A549 (cell line): Measurements from ENCODE around the gene KIF4A.

Experiments used
- CTCF ChIP-seq: fragments of >200 bp; sonication (Bioruptor Twin); formaldehyde crosslinking; IDR thresholded peaks from 3 replicates; pipeline ENCODE4 v1.5.1; 2016
- EP300 ChIP-seq, 2 experiments: fragments of >200 bp; sonication (Bioruptor Twin); formaldehyde crosslinking; IDR thresholded peaks; 2 replicates in 1 of 2; 3 replicates in 1 of 2; pipeline ENCODE4 v1.6.1; 2016 to 2017
- FOSL2 ChIP-seq, 2 experiments: fragments of 450-650 bp in 1 of 2; fragments of >200 bp in 1 of 2; sonication (Bioruptor Twin) in 1 of 2; formaldehyde crosslinking; IDR thresholded peaks; 2 replicates each; pipeline versions ENCODE4 v1.5.0 to v1.6.1; 2016 to 2020; ENCODE audit warnings: mild to moderate bottlenecking in 1 of 2, moderate library complexity in 1 of 2
- HOXB5 ChIP-seq: fragments of 250-450 bp; sonication (Bioruptor Pico); IDR thresholded peaks from 2 replicates; pipeline ENCODE4 v1.5.0; 2020; ENCODE audit warnings: mild to moderate bottlenecking, moderate library complexity
- JUNB ChIP-seq: fragments of >200 bp; sonication (Bioruptor Twin); formaldehyde crosslinking; IDR thresholded peaks from 2 replicates; pipeline ENCODE4 v1.6.1; 2016
- MAFK ChIP-seq: fragments of 450-650 bp; IDR thresholded peaks from 2 replicates; pipeline ENCODE4 v1.6.1; 2014; ENCODE audit not compliant: partially characterized antibody
- MAZ ChIP-seq: fragments of 150-350 bp; IDR thresholded peaks from 2 replicates; pipeline ENCODE4 v1.6.1; 2014; ENCODE audit warnings: antibody characterized with exemption, low read depth, low read length, borderline replicate concordance
- NPAS2 ChIP-seq: fragments of 250-450 bp; sonication (Bioruptor Pico); IDR thresholded peaks from 2 replicates; pipeline ENCODE4 v1.8.0; 2022; ENCODE audit warnings: mild to moderate bottlenecking, moderate library complexity, borderline replicate concordance
- NR3C1 ChIP-seq: fragments of >200 bp; sonication (Bioruptor Twin); formaldehyde crosslinking; IDR thresholded peaks from 3 replicates; pipeline ENCODE4 v1.6.1; 2017
- POLR2A ChIP-seq: IDR thresholded peaks from 2 replicates; pipeline ENCODE4 v1.6.1; 2012; ENCODE audit warnings: mild to moderate bottlenecking, low read length
- RAD21 ChIP-seq, 2 experiments: fragments of >200 bp in 1 of 2; sonication (Bioruptor Twin) in 1 of 2; formaldehyde crosslinking in 1 of 2; IDR thresholded peaks in 1 of 2; conservative IDR thresholded peaks in 1 of 2; 2 replicates in 1 of 2; 3 replicates in 1 of 2; pipeline ENCODE4 v1.6.1; 2012 to 2018; ENCODE audit warnings: inconsistent platforms in 1 of 2
- ZFP36 ChIP-seq: fragments of 450-650 bp; IDR thresholded peaks from 2 replicates; pipeline ENCODE4 v1.6.1; 2014; ENCODE audit warnings: borderline replicate concordance; ENCODE audit not compliant: partially characterized antibody
- ZSCAN20 ChIP-seq: fragments of 250-450 bp; sonication (Bioruptor Pico); IDR thresholded peaks from 2 replicates; pipeline ENCODE4 v1.8.0; 2022; ENCODE audit warnings: mild to moderate bottlenecking, moderate library complexity
- TF ChIP-seq, protein P1 (sequence below): fragments of 450-650 bp; IDR thresholded peaks from 2 replicates; pipeline ENCODE4 v1.6.1; 2014; ENCODE audit warnings: antibody characterized with exemption

GRCh38 chrX:70241501-70241900 is 48.4 kb upstream of the KIF4A start:
- TF ChIP-seq MAFK (no peak), POLR2A (no peak), EP300 (IDR thresholded peaks at IDR 0.05) (no peak), CTCF (no peak), NPAS2 (CRISPR knock-in tag) (no peak), ZFP36 (no peak), MAZ (no peak), RAD21 (conservative IDR thresholded peaks at IDR 0.05 in 1 of 2, IDR thresholded peaks at IDR 0.05 in 1 of 2) (no peak), JUNB (no peak), NR3C1 (no peak), ZSCAN20 (CRISPR knock-in tag) (no peak), HOXB5 (CRISPR knock-in tag) (no peak), FOSL2 (IDR thresholded peaks at IDR 0.05) (no peak), FOSL2 (CRISPR knock-in tag; IDR thresholded peaks at IDR 0.05) (no peak)
- TF ChIP-seq, protein P1, sequence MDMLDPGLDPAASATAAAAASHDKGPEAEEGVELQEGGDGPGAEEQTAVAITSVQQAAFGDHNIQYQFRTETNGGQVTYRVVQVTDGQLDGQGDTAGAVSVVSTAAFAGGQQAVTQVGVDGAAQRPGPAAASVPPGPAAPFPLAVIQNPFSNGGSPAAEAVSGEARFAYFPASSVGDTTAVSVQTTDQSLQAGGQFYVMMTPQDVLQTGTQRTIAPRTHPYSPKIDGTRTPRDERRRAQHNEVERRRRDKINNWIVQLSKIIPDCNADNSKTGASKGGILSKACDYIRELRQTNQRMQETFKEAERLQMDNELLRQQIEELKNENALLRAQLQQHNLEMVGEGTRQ = no peak
